ENCODE results near the gene EGR1.
A peak's percentile ranks its signal among the peaks of the same experiment; 100 is the strongest.

EGR1 gene

DNA sequence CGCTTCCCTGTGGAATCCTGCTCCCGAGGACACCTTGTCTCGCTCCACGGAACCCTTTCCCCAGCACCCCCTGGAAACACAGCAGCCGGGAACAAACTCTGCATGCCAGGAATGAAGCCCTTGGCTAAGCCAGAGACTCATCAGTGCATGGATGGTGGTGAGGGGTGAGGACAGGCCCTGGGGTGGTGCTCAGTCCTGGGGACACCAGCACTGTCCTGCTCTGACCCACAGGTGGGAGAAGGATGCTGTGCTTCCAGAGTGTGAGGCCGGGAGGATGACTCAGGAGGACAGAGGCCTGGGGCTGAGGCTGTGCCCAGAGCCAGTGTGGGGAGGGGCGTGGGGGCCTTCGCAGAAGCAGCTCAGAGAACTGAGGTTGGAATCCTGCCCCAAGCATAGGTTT is 11.2 kb upstream of the EGR1 start:
- Histone ChIP-seq H3K4me1 (ENCODE audit: control insufficient read depth, insufficient read depth, low read length) (peaks cover 1% of the 10 kb centered on the region), H3K27me3 (ENCODE audit: control insufficient read depth, insufficient read depth, low read length) (no peaks in the 10 kb centered on the region), H3K36me3 (ENCODE audit: control insufficient read depth, insufficient read depth, low read length) (no peaks in the 10 kb centered on the region), H3K9me3 (ENCODE audit: control insufficient read depth, insufficient read depth, low read length) (no peaks in the 10 kb centered on the region), H3K4me3 (ENCODE audit: low read length) (no peak overlapping the region), H3K27ac (ENCODE audit: low read length) (no peak overlapping the region)
- no CpG with 5 or more reads among the region's 8 CpGs for WGBS (ENCODE audit: insufficient coverage, insufficient read length)
- DNase-seq (ENCODE audit: low read depth, low spot score), result no peak

DNA sequence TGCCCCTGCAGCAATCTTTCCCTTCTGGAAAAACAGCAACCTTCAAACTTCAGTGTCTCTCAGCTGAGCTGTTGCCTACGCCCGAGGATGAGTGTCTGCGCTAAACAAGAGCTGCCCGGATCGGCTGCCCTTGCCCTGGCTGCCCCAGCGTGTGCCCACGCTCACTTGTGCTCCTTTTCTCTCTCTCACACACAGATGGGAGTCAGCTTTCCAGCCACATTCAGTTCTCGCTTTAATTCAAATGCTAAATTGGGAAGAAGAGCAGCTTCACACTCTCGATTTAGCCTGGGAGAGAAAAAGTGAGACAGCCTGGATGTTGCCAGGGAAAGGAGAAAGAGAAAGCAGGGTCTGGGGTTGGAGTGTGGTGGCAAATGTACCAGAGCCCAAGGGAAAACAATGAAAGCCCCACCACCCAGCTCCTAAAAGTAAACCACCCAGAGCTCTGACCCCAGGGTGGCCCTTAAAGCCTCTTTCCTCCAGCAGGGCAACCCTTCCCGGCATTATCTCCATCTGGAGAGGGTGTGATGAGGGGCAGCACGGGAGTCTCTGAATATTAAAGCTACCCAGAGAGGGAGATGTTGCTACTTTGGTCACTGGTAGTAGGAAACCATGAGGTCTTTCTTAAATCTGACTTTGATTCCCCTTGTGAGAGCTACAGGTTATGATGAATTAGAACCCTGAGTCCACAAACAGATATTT is 9.9 kb upstream of the EGR1 start:
- no peak for DNase-seq (ENCODE audit: low read depth, low spot score)
- Histone ChIP-seq H3K4me3 (ENCODE audit: low read length) (no peak overlapping the region), H3K9me3 (ENCODE audit: control insufficient read depth, insufficient read depth, low read length) (no peaks in the 10 kb centered on the region), H3K4me1 (ENCODE audit: control insufficient read depth, insufficient read depth, low read length) (no peaks in the 10 kb centered on the region; the same call in none of the 2 replicates), H3K36me3 (ENCODE audit: control insufficient read depth, insufficient read depth, low read length) (no peaks in the 10 kb centered on the region), H3K27me3 (ENCODE audit: control insufficient read depth, insufficient read depth, low read length) (no peaks in the 10 kb centered on the region), H3K27ac (ENCODE audit: low read length) (no peak overlapping the region)
- no CpG with 5 or more reads among the region's 11 CpGs for WGBS (ENCODE audit: insufficient coverage, insufficient read length)

DNA sequence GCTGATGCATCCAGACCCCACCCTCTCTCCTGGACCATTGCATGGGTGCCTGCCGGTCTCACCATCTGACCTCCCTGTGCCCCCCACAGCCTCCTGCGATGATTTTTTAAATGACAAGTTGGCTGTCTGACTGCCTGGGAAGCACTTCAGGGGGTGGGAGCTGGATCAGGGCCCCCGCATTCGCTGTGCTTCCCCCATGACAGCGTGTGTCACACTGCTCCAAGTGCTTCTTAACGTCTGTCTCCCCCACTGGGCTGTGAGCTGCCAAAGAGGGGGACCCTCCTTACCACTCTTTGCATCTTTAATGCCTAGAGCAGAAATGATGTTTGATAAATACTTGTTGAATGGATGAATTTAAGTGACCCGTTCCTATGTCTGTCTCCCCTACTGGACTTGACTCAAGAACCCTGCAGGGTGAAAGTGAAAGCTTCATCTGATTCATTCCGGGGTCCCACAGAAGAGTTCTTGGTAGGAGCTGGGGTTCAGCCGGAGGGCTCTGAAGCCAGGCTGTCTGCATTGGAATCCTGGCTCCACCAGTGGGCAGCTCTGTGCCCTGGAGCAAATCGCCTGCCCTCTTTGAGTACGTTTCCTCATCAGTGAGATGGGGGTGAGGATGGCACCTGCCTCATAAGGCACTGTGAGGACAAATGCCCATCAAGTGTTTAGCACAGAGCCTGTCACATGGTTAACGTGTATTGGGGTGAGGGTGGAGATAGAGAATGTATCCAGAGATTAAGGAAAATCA is 7.6 kb upstream of the EGR1 start:
- Histone ChIP-seq H3K4me1 (ENCODE audit: control insufficient read depth, insufficient read depth, low read length) (no peaks in the 10 kb centered on the region; the same call in none of the 2 replicates), H3K4me3 (ENCODE audit: low read length) (no peak overlapping the region), H3K36me3 (ENCODE audit: control insufficient read depth, insufficient read depth, low read length) (no peaks in the 10 kb centered on the region), H3K9me3 (ENCODE audit: control insufficient read depth, insufficient read depth, low read length) (no peaks in the 10 kb centered on the region), H3K27me3 (ENCODE audit: control insufficient read depth, insufficient read depth, low read length) (no peaks in the 10 kb centered on the region), H3K27ac (ENCODE audit: low read length) (no peak overlapping the region)
- no peak for DNase-seq (ENCODE audit: low read depth, low spot score)
- no CpG with 5 or more reads among the region's 12 CpGs for WGBS (ENCODE audit: insufficient coverage, insufficient read length)

DNA sequence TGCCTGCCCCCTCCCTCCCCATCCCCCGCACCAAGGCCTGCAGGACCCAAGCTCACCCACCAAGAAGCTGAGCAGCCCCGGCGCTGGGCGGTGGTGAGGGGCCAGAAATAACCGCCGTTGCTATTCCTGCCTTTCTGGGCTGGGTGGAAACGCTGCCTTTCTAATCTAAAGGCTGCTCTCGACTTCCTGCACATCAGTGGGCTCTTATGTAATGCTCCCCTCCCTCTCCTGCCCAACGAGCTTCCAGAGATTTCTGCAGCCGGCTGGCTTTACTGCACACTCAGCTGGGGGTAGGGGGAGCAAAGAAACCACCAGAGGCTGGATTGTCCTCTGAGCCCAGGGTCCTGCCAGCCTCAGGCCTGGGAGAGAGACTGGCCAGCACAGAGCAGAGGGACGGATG is 6.9 kb upstream of the EGR1 start:
- DNase-seq (ENCODE audit: low read depth, low spot score), result no peak
- Histone ChIP-seq H3K9me3 (ENCODE audit: control insufficient read depth, insufficient read depth, low read length) (no peaks in the 10 kb centered on the region), H3K27ac (ENCODE audit: low read length) (no peak overlapping the region), H3K36me3 (ENCODE audit: control insufficient read depth, insufficient read depth, low read length) (no peaks in the 10 kb centered on the region), H3K4me1 (ENCODE audit: control insufficient read depth, insufficient read depth, low read length) (no peaks in the 10 kb centered on the region; the same call in none of the 2 replicates), H3K4me3 (ENCODE audit: low read length) (no peak overlapping the region), H3K27me3 (ENCODE audit: control insufficient read depth, insufficient read depth, low read length) (no peaks in the 10 kb centered on the region)
- no CpG with 5 or more reads among the region's 11 CpGs for WGBS (ENCODE audit: insufficient coverage, insufficient read length)

DNA sequence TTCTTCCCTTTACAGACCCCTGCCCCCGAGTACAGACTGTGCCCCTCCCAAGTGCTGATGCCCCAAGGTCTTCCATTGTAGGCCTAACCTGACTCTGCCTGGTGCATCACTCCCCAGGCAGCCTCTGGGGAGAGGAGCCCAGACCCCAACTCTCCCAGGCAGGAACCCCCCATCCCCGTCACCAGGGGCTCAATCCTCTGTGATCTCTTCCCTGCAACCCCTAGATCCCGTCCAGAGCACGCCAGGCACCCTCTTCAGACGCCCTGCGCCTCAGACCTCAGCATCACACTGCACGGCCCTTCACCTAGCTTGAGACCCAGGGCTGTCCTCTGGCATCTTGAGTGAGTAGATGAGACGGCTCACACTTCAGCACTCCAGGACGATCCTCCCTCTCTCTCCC is 6.4 kb upstream of the EGR1 start:
- H3K27ac ChIP-seq (ENCODE audit: low read length), result no peak overlapping the region
- no peaks in the 10 kb centered on the region for H3K36me3 ChIP-seq (ENCODE audit: control insufficient read depth, insufficient read depth, low read length)
- DNase-seq (ENCODE audit: low read depth, low spot score), result no peak
- H3K9me3 ChIP-seq (ENCODE audit: control insufficient read depth, insufficient read depth, low read length), result no peaks in the 10 kb centered on the region
- H3K4me1 ChIP-seq (ENCODE audit: control insufficient read depth, insufficient read depth, low read length), result no peaks in the 10 kb centered on the region; the same call in 1 of the 2 replicates
- H3K4me3 ChIP-seq (ENCODE audit: low read length), result no peak overlapping the region
- H3K27me3 ChIP-seq (ENCODE audit: control insufficient read depth, insufficient read depth, low read length), result no peaks in the 10 kb centered on the region
- WGBS (ENCODE audit: insufficient coverage, insufficient read length), result no CpG with 5 or more reads among the region's 9 CpGs

DNA sequence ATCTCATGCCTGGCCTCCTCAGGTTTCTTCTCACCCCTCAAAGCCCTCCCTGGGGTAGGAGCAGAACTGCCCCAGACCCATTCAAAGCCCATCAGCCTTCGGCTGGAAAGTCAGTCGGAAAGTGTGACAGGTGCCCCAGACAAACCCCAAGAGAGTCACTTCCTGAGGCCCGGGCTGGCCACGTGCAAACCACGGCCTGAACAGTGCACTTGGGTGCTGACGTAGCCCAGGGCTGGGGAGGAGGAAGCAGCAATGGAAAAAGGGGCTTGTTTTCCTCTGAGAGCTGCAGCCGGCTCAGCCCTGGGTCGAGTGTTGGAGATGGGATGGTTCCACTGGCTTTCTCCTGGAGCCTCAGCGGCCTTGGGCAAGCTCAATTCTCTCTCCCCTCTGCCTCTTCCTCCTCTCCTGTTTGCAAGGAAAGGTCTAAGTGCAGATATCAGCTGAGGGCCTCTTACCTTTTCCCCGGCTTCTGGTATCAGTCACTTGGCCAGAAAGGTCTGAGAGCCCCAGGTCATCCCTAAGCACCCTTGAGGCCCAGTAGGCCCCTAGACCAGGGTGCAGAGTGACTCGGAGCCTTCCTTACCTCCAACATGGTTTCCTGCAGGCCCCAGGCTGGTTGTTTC is 5.9 kb upstream of the EGR1 start:
- DNase-seq (ENCODE audit: low read depth, low spot score), result no peak
- no peak overlapping the region for H3K27ac ChIP-seq (ENCODE audit: low read length)
- WGBS (ENCODE audit: insufficient coverage, insufficient read length), result no CpG with 5 or more reads among the region's 11 CpGs
- no peak overlapping the region for H3K4me3 ChIP-seq (ENCODE audit: low read length)
- H3K27me3 ChIP-seq (ENCODE audit: control insufficient read depth, insufficient read depth, low read length), result no peaks in the 10 kb centered on the region
- H3K9me3 ChIP-seq (ENCODE audit: control insufficient read depth, insufficient read depth, low read length), result no peaks in the 10 kb centered on the region
- H3K36me3 ChIP-seq (ENCODE audit: control insufficient read depth, insufficient read depth, low read length), result no peaks in the 10 kb centered on the region
- no peaks in the 10 kb centered on the region; the same call in 1 of the 2 replicates for H3K4me1 ChIP-seq (ENCODE audit: control insufficient read depth, insufficient read depth, low read length)

DNA sequence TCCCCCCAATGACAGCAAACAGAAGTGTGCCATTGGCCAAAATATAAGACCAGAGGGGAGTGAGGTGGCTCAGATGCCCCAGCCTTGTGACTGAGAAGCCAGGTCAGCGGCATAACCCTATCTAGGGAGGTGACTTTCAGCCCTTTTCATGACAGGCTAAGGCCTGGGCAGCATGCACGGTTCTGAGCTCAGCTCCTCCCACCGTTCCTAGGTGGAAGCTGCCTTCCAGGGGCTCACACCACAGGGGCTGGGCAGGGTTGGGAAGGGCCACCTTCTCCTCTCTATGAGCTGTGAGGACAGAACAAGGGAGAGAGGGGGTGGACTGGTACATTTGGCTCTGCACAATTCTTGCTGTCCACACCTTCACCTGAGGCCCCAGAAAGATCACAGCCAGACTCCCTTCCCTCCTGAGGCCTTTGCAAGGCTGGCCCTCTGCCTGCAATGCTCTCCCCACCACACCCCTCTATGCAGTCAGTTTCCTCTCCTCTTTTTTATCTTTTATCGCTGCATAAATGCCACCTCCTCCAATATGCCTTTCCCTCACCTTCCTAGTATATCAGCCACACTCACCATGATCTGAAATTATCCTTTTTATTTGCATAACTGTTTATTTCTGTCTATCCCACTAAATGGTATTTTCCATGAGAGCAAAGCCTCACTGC is 5.1 kb upstream of the EGR1 start:
- Histone ChIP-seq H3K4me1 (ENCODE audit: control insufficient read depth, insufficient read depth, low read length) (no peaks in the 10 kb centered on the region; the same call in 1 of the 2 replicates), H3K36me3 (ENCODE audit: control insufficient read depth, insufficient read depth, low read length) (no peaks in the 10 kb centered on the region), H3K27me3 (ENCODE audit: control insufficient read depth, insufficient read depth, low read length) (no peaks in the 10 kb centered on the region), H3K9me3 (ENCODE audit: control insufficient read depth, insufficient read depth, low read length) (no peaks in the 10 kb centered on the region), H3K27ac (ENCODE audit: low read length) (no peak overlapping the region), H3K4me3 (ENCODE audit: low read length) (no peak overlapping the region)
- no peak for DNase-seq (ENCODE audit: low read depth, low spot score)
- WGBS (ENCODE audit: insufficient coverage, insufficient read length), result no CpG with 5 or more reads among the region's 4 CpGs

DNA sequence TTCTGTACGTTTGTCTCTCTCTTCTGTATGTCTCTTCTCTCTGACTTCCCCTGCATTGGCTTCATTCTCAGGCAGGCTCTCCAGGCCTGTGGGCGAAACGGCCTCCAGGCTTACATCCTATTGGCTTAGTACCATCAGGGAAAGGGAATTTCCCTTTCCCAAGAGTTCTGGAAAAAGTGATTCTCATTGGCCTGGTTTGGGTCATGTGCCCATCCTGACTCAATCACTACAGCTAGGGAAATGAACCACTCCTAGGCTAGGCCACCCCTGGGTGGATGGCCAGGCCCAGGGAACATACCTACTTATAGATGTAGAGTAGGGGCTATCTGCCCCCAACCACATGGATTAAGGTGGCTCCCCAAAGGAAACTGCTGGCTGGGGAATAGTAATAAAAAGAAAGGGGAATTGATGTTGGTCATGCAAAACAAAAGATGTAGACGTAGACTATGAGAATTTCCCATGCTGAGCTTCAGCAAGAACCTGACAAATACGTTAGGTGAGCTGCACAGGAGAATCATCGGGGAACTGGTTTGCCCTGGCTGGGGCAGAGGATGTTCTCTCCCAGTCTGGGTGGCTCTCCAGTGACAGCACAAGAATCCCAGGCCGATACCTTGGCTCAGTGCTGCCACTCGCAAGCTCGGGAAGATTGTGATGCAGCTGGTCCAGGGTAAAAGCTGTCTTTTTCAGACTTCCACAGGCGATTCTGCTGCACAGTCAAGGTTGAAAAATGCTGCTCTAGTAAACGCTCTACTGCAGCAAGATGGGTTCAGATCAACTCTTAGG is 3.7 kb upstream of the EGR1 start:
- DNase-seq (ENCODE audit: low read depth, low spot score), result no peak
- no CpG with 5 or more reads among the region's 11 CpGs for WGBS (ENCODE audit: insufficient coverage, insufficient read length)
- Histone ChIP-seq H3K36me3 (ENCODE audit: control insufficient read depth, insufficient read depth, low read length) (no peaks in the 10 kb centered on the region), H3K27ac (ENCODE audit: low read length) (no peak overlapping the region), H3K4me3 (ENCODE audit: low read length) (no peak overlapping the region), H3K27me3 (ENCODE audit: control insufficient read depth, insufficient read depth, low read length) (peaks cover 2% of the 10 kb centered on the region; the same call in 1 of the 2 replicates), H3K4me1 (ENCODE audit: control insufficient read depth, insufficient read depth, low read length) (no peaks in the 10 kb centered on the region; the same call in none of the 2 replicates), H3K9me3 (ENCODE audit: control insufficient read depth, insufficient read depth, low read length) (no peaks in the 10 kb centered on the region)

DNA sequence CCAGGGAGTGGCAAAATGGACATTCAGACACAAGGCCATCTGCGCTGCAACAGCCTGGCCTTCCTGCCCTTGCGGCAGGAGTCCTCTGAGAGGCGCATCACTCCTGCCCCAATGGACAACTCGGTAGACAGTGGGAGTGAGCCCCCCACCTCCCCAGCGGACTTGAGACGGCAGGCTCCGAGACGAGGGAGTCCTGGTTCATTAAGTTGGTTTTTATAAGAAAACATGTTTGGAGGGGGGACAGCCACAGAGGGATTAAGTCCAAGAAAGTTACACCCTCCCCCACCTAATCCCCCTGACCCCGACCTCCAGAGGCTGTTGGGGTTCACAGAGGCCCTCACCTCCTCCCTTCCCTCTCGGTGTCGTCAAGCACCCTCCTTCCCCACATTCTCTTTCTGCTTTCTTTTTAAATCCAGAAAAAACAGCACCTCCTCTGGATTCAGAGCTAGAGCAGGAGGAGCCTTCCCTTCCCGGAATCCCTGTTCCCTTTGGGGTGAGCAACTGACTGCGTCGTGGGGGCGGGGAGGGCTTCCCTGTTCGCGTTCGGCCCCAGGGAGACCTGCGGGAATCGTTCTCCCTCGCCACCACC is 1.8 kb upstream of the EGR1 start:
- no peaks in the 10 kb centered on the region; the same call in 1 of the 2 replicates for H3K4me1 ChIP-seq (ENCODE audit: control insufficient read depth, insufficient read depth, low read length)
- H3K27me3 ChIP-seq (ENCODE audit: control insufficient read depth, insufficient read depth, low read length), result peaks cover 2% of the 10 kb centered on the region; the same call in 1 of the 2 replicates
- H3K9me3 ChIP-seq (ENCODE audit: control insufficient read depth, insufficient read depth, low read length), result no peaks in the 10 kb centered on the region
- peaks cover 11% of the 10 kb centered on the region; the same call in 1 of the 2 replicates for H3K36me3 ChIP-seq (ENCODE audit: control insufficient read depth, insufficient read depth, low read length)
- WGBS (ENCODE audit: insufficient coverage, insufficient read length), result no CpG with 5 or more reads among the region's 21 CpGs
- peak overlapping the region; percentile 46; the same call in 1 of the 2 replicates for H3K4me3 ChIP-seq (ENCODE audit: low read length)
- DNase-seq (ENCODE audit: low read depth, low spot score), result no peak
- no peak overlapping the region for H3K27ac ChIP-seq (ENCODE audit: low read length)
